WTC11 (cell line): ENCODE measurements around the gene GNL2.

Experiments
- ATF1 ChIP-seq: sonication (generic); formaldehyde crosslinking; IDR thresholded peaks from 2 replicates; pipeline ENCODE4 v1.8.1; 2023; ENCODE audit warnings: mild to moderate bottlenecking, moderate library complexity, missing genetic modification reagents
- NR3C1 ChIP-seq: sonication (generic); formaldehyde crosslinking; conservative IDR thresholded peaks from 2 replicates; pipeline ENCODE4 v1.8.1; 2023; ENCODE audit warnings: low read depth, mild to moderate bottlenecking, missing genetic modification reagents
- ZNF121 ChIP-seq: sonication (generic); formaldehyde crosslinking; IDR thresholded peaks from 2 replicates; pipeline ENCODE4 v1.8.0; 2023; ENCODE audit warnings: missing genetic modification reagents
- TF ChIP-seq, protein P1 (sequence below): fragments of 200-600 bp; IDR thresholded peaks from 2 replicates; pipeline ENCODE4 v1.8.0; 2022; ENCODE audit warnings: antibody characterized with exemption
- TF ChIP-seq, protein P2 (sequence below): sonication (generic); formaldehyde crosslinking; IDR thresholded peaks from 2 replicates; pipeline ENCODE4 v1.8.1; 2022; ENCODE audit warnings: low read depth, mild to moderate bottlenecking, moderate library complexity, missing genetic modification reagents, borderline replicate concordance

DNA sequence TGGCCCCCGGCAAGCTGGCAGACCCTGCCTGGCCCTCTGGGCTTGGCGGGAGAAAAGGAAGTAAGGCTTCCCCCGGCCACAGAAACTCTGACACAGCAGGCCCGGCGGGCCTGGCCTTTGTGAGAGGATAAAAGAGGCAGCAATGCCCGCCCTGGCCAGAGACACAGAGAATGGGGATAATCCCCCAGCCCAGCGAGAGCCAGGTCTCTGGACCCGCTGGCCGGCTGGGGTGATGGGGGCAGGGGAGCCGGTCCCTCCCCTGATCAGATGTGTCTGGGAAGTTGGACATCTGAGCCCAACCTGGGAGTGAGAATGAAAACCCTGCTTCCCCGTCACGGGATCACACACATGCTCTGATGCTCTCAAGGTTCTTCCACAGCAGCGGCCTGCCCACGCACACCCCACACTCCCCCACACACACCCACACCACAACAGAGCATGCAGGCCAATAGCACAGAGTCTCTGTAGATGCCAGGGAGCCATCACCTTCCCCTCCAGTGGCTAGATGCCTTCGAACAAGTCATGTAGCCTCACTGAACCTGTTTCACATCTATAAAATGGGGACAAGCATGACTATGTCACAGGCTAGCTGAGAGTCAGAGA, 34.8 kb upstream of the GNL2 start:
- TF ChIP-seq ZNF121 (CRISPR knock-in tag) (no peak), ATF1 (CRISPR knock-in tag) (no peak), NR3C1 (CRISPR knock-in tag) (no peak)
- TF ChIP-seq, protein P1, sequence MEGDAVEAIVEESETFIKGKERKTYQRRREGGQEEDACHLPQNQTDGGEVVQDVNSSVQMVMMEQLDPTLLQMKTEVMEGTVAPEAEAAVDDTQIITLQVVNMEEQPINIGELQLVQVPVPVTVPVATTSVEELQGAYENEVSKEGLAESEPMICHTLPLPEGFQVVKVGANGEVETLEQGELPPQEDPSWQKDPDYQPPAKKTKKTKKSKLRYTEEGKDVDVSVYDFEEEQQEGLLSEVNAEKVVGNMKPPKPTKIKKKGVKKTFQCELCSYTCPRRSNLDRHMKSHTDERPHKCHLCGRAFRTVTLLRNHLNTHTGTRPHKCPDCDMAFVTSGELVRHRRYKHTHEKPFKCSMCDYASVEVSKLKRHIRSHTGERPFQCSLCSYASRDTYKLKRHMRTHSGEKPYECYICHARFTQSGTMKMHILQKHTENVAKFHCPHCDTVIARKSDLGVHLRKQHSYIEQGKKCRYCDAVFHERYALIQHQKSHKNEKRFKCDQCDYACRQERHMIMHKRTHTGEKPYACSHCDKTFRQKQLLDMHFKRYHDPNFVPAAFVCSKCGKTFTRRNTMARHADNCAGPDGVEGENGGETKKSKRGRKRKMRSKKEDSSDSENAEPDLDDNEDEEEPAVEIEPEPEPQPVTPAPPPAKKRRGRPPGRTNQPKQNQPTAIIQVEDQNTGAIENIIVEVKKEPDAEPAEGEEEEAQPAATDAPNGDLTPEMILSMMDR, result no peak
- TF ChIP-seq, protein P2, sequence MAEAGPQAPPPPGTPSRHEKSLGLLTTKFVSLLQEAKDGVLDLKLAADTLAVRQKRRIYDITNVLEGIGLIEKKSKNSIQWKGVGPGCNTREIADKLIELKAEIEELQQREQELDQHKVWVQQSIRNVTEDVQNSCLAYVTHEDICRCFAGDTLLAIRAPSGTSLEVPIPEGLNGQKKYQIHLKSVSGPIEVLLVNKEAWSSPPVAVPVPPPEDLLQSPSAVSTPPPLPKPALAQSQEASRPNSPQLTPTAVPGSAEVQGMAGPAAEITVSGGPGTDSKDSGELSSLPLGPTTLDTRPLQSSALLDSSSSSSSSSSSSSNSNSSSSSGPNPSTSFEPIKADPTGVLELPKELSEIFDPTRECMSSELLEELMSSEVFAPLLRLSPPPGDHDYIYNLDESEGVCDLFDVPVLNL (CRISPR knock-in tag), result no peak
